GM12878 (cell line): Measurements from ENCODE around the gene TBC1D30.

ENCODE experiments used
- CREB1 ChIP-seq: IDR thresholded peaks from 2 replicates; pipeline ENCODE4 v1.6.1; 2012; ENCODE audit warnings: low read depth, mild to moderate bottlenecking, inconsistent platforms
- DPF2 ChIP-seq: fragments of 450-650 bp; IDR thresholded peaks from 2 replicates; pipeline ENCODE4 v1.6.1; 2017; ENCODE audit warnings: mild to moderate bottlenecking
- EZH2 ChIP-seq: IDR thresholded peaks from 2 replicates; pipeline ENCODE4 v1.6.1; 2012; ENCODE audit warnings: low read depth, mild to moderate bottlenecking, control low read depth, inconsistent platforms, low read length, borderline replicate concordance; ENCODE audit not compliant: control insufficient read depth
- KAT2A ChIP-seq: conservative IDR thresholded peaks from 2 replicates; pipeline ENCODE4 v1.6.1; 2011; ENCODE audit warnings: low read depth, low read length; ENCODE audit not compliant: control insufficient read depth
- MXI1 ChIP-seq: fragments of 150-350 bp; IDR thresholded peaks from 2 replicates; pipeline ENCODE4 v1.6.1; 2011; ENCODE audit warnings: low read depth, mild to moderate bottlenecking, inconsistent platforms, low read length, improper control_type of control experiment
- POLR2A ChIP-seq: IDR thresholded peaks from 2 replicates; pipeline ENCODE4 v1.6.1; 2011; ENCODE audit warnings: low read depth, mild to moderate bottlenecking, low read length
- RFX5 ChIP-seq: IDR thresholded peaks from 2 replicates; pipeline ENCODE4 v1.6.1; 2011; ENCODE audit warnings: low read depth, low read length, improper control_type of control experiment

DNA sequence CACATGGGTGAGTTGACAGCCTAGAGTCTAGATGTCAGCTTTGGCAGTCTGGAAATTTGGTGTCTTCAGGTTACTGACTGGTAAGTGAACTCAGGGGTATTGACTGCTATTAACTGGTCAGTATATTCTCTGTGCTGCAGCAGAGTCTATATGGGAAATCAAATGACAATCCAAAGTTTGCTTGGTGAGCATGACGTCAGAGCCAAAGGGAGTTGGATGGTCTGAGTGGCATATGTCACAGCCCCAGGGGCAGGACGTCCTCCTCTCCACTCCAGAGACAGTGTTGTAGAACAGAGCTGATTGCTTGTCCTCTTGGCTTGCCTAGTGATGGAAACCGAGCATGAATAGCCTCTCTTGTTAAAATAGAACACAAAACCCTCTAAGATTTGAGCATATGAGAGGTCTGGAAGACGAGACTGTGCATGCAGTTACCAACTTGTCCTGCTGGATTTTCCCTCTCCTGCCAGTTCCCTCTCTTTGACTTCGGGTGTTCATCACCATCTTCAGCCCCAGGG, 3.3 kb upstream of the TBC1D30 start:
- TF ChIP-seq POLR2A (no peak), KAT2A (no peak), MXI1 (no peak), EZH2 (no peak), DPF2 (no peak), RFX5 (no peak), CREB1 (no peak)
